Memory B cell (primary cell): Measurements from ENCODE around the gene PDK1.

Source experiments
- ATAC-seq: fragments of 150-1000 bp; cut with Tn5 transposase; 2 replicates; pipeline ENCODE4 v1.10.0; 2021; ENCODE audit warnings: low read depth, mild to moderate bottlenecking, moderate library complexity
- DNase-seq, 2 donors: peaks; one replicate each; pipeline ENCODE4 v3.0.0; 2022; ENCODE audit warnings: low spot score in 2 of 2
- H3K27ac Mint-ChIP-seq: one replicate; pipeline ENCODE4 v1.8.0; 2022; ENCODE audit warnings: mild to moderate bottlenecking, moderate library complexity, mixed read lengths
- H3K27me3 Mint-ChIP-seq: one replicate; pipeline ENCODE4 v1.8.0; 2022; ENCODE audit warnings: mixed read lengths
- H3K36me3 Mint-ChIP-seq: one replicate; pipeline ENCODE4 v1.8.0; 2022; ENCODE audit warnings: mild to moderate bottlenecking, mixed read lengths
- H3K4me1 Mint-ChIP-seq: one replicate; pipeline ENCODE4 v1.8.0; 2022; ENCODE audit warnings: mixed read lengths
- H3K4me3 Mint-ChIP-seq: one replicate; pipeline ENCODE4 v1.8.0; 2022; ENCODE audit warnings: mild to moderate bottlenecking, moderate library complexity, mixed read lengths
- H3K9me3 Mint-ChIP-seq: one replicate; pipeline ENCODE4 v1.8.0; 2022; ENCODE audit warnings: mixed read lengths

PDK1 gene

DNA sequence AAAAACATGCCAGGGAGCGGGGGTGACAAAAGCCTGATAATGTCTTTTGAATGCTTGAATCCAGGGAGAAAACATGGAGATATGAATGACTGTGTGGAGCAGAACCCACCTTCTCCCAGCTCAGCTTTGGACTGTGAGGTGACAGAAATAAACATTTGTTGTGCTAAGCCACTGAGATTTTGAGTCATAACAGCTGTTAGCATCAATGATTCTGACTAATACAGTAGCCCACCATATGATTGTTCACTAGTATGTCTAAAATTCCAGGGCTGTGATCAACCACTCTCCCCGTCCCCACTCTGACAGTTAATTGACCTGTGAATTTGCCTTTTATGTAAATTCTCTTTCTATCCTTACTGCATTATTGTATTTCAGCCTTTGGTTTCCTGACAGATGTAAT lies 69.1 kb downstream of the PDK1 start:
- H3K27ac Mint-ChIP-seq: no peak overlapping the region
- no peaks in the 10 kb centered on the region for H3K4me1 Mint-ChIP-seq
- DNase-seq (no peak), ATAC-seq (no peak)
- H3K27me3 Mint-ChIP-seq: no peaks in the 10 kb centered on the region
- H3K9me3 Mint-ChIP-seq: no peaks in the 10 kb centered on the region
- no peak overlapping the region for H3K4me3 Mint-ChIP-seq
- H3K36me3 Mint-ChIP-seq: peaks cover 20% of the 10 kb centered on the region

DNA sequence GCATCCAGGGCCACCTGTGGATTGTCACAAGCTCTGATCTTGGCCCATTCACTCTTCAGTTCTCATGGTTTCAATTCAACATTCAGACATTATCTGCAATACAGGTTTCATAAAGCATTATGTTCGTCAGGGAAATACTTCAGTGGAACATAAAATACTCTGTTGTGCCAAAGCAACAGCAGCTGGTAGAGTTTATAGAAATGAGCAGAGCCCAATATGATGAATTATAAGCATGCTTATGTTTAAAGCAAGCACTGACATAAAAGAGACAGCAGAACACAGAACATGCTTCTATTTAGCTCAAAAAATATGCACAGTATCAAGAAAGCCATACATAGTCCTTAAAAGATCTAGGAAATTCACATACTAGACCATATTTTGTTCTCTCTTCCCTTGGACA lies 71.3 kb downstream of the PDK1 start:
- Mint-ChIP-seq H3K9me3 (no peaks in the 10 kb centered on the region), H3K4me1 (no peaks in the 10 kb centered on the region), H3K27me3 (no peaks in the 10 kb centered on the region), H3K36me3 (peaks cover 25% of the 10 kb centered on the region), H3K27ac (no peak overlapping the region), H3K4me3 (no peak overlapping the region)
- DNase-seq (no peak), ATAC-seq (no peak)

DNA sequence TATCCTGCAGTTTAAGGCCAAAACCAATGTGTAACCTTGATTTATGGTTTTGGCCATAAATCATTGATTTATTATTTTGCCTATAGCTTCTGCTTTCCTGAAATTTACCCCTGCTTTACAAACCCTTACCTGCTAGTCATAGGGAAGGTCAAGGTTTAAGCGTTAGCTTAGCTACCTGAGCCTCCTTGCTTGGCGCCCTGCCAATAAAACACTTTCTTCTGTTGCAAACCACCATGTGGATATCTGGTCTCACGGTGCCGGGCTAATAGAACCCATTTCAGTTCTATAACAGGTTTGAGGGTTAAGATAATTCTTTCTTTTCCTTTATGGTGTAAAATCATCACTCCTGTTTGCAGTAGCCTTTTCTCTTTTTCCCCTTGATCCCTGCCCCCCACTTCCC lies 72.2 kb downstream of the PDK1 start:
- DNase-seq: no peak
- no peak overlapping the region for H3K4me3 Mint-ChIP-seq
- ATAC-seq: no peak
- no peaks in the 10 kb centered on the region for H3K4me1 Mint-ChIP-seq
- no peak overlapping the region for H3K27ac Mint-ChIP-seq
- no peaks in the 10 kb centered on the region for H3K27me3 Mint-ChIP-seq
- H3K36me3 Mint-ChIP-seq: peaks cover 25% of the 10 kb centered on the region
- no peaks in the 10 kb centered on the region for H3K9me3 Mint-ChIP-seq

DNA sequence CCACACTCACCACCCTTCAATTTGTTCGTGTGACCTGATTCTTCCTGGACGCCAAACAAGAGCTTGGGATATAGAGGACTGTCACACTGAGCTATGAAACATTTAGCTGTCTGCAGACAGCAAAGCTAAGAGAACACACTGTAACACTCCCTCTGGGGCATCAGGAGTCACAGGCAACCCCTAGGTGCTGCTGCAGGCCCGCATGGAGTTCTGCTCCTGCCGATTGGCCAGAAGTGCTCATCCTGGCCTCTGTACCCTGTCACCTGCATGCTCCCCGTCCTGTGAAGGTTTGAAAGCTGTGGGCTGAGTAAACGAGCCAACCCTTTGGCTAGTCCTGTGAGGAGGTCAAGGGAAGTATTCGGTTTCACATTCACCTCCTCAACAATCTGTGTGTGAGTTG lies 73.7 kb downstream of the PDK1 start:
- DNase-seq: no peak
- Mint-ChIP-seq H3K4me3 (no peak overlapping the region), H3K4me1 (no peaks in the 10 kb centered on the region), H3K27me3 (no peaks in the 10 kb centered on the region), H3K36me3 (peaks cover 25% of the 10 kb centered on the region), H3K27ac (no peak overlapping the region), H3K9me3 (no peaks in the 10 kb centered on the region)
- no peak for ATAC-seq

DNA sequence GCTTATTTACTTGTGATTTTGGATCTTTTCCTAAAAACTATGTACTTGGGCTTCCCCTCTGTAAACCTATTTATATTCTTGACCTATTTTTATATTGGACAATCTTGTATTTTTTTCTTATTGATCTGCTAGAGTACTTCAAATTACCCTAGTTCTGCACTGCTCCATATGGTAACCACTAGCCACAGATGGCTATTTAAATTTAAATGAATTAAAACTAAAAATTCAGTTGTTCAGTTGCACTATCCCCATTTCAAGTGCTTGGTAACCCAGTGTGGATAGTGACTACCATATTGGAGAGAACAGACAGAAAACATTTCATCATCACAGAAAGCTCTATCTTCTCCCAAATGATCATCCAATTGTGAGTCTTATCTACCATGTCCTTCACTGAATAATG lies 74.3 kb downstream of the PDK1 start:
- no peak overlapping the region for H3K4me3 Mint-ChIP-seq
- no peak for DNase-seq
- no peak for ATAC-seq
- H3K36me3 Mint-ChIP-seq: peaks cover 25% of the 10 kb centered on the region
- no peak overlapping the region for H3K27ac Mint-ChIP-seq
- H3K4me1 Mint-ChIP-seq: no peaks in the 10 kb centered on the region
- H3K9me3 Mint-ChIP-seq: no peaks in the 10 kb centered on the region
- H3K27me3 Mint-ChIP-seq: no peaks in the 10 kb centered on the region

DNA sequence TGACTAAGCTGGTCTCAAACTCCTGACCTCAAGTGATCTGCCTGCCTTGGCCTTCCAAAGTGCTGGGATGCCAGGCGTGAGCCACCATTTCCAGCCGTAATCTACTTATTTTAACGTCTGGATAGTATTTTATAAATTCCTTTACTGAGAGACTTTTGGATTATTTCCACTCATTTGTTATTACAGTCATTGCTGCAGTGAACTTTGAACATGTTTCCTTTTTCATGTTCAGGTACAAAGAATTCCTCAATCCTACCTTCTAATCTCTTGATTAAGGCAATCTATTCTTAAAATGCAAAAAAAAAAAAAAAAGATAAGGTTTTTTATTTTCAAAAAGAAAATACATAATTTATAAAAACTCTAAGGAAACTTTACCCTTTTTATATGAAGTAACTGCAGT lies 78.6 kb downstream of the PDK1 start:
- H3K4me1 Mint-ChIP-seq: no peaks in the 10 kb centered on the region
- no peak overlapping the region for H3K4me3 Mint-ChIP-seq
- no peak overlapping the region for H3K27ac Mint-ChIP-seq
- H3K27me3 Mint-ChIP-seq: peaks cover 1% of the 10 kb centered on the region
- peaks cover 8% of the 10 kb centered on the region for H3K36me3 Mint-ChIP-seq
- H3K9me3 Mint-ChIP-seq: no peaks in the 10 kb centered on the region
- DNase-seq (no peak), ATAC-seq (no peak)

DNA sequence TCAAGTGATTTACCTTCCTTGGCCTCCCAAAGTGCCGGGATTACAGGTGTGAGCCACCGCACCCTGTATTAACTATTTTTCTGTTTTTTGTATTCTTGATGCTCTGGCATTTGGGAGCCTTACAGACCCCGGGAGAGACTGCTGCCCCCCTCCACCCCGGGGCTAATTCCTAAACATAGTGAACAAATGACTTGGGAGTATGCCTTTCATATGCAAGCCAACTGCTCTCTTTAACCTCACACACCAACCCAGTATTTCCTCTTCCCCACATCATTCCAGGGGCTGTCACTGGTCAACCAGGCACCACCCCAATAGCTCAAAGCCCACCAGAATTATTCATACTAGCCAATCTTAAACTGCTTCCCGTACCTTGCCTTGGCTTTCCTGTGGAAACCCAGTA lies 79.7 kb downstream of the PDK1 start:
- Mint-ChIP-seq H3K4me1 (no peaks in the 10 kb centered on the region), H3K27ac (no peak overlapping the region), H3K27me3 (peaks cover 1% of the 10 kb centered on the region), H3K4me3 (no peak overlapping the region), H3K36me3 (peaks cover 3% of the 10 kb centered on the region), H3K9me3 (no peaks in the 10 kb centered on the region)
- DNase-seq (no peak), ATAC-seq (no peak)

DNA sequence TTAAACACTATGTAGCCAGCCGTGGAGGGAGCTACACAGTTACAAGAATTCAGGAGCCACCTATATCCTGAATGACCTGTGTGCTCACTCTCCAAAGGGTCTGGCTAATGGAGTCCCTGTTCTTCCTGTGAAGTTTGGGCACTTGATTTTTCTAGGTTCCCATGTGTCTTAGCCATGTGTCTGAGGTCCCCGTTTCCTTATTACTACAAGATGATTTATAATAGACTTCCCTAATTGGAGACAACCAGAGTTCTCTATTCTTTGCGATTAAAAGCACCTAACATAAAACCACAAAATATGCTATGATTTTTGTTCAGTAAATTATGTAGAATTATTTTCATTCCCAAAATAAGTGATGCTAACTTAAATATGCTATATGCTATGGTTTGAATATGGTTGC lies 83.4 kb downstream of the PDK1 start:
- Mint-ChIP-seq H3K36me3 (peaks cover 2% of the 10 kb centered on the region), H3K4me1 (peaks cover 3% of the 10 kb centered on the region), H3K27me3 (peaks cover 8% of the 10 kb centered on the region), H3K4me3 (no peak overlapping the region), H3K27ac (no peak overlapping the region), H3K9me3 (peaks cover 2% of the 10 kb centered on the region)
- DNase-seq: no peak
- no peak for ATAC-seq

DNA sequence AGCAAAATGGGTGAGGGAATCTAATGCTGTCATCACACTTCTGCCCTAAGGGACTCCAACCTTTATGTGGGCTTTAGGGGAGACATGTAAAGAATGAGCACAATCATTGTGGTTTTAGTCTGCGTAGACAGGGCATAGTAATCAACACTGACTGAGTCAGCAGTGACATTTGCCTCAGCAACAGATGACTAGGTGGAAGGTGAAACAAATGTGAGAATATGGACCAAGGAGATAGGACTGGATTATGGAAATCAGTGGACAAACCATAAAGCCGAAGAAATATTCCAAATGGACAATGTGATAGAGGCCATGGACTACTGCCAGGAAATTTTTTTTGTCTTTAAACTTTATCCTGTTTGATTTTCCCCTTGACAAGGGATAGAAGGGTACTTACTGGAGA lies 83.9 kb downstream of the PDK1 start:
- Mint-ChIP-seq H3K4me1 (peaks cover 3% of the 10 kb centered on the region), H3K36me3 (peaks cover 2% of the 10 kb centered on the region), H3K9me3 (peaks cover 2% of the 10 kb centered on the region), H3K27me3 (peaks cover 8% of the 10 kb centered on the region), H3K4me3 (no peak overlapping the region), H3K27ac (no peak overlapping the region)
- no peak for ATAC-seq
- no peak for DNase-seq

DNA sequence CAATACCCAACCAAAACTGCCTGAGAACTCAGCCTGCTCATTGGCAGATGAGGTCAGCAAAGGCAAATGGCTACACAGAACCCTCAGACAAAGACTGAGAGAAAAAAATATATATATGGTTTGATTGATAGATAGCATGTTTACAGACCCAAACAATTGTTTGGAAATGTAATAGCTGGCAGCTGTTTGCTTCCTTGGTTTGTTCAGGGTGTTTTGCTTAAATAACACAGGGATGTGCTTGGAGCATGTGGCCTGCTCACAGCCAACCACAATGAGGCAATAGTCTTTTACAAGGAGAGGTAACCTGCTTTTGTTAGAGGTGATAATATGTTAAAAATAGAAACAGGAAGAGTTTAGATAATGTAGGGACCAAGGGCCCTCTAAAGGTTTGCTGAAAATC lies 84.5 kb downstream of the PDK1 start:
- ATAC-seq (no peak), DNase-seq (no peak)
- H3K27ac Mint-ChIP-seq: no peak overlapping the region
- peaks cover 8% of the 10 kb centered on the region for H3K27me3 Mint-ChIP-seq
- no peak overlapping the region for H3K4me3 Mint-ChIP-seq
- peaks cover 3% of the 10 kb centered on the region for H3K4me1 Mint-ChIP-seq
- peaks cover 2% of the 10 kb centered on the region for H3K36me3 Mint-ChIP-seq
- H3K9me3 Mint-ChIP-seq: peaks cover 2% of the 10 kb centered on the region

DNA sequence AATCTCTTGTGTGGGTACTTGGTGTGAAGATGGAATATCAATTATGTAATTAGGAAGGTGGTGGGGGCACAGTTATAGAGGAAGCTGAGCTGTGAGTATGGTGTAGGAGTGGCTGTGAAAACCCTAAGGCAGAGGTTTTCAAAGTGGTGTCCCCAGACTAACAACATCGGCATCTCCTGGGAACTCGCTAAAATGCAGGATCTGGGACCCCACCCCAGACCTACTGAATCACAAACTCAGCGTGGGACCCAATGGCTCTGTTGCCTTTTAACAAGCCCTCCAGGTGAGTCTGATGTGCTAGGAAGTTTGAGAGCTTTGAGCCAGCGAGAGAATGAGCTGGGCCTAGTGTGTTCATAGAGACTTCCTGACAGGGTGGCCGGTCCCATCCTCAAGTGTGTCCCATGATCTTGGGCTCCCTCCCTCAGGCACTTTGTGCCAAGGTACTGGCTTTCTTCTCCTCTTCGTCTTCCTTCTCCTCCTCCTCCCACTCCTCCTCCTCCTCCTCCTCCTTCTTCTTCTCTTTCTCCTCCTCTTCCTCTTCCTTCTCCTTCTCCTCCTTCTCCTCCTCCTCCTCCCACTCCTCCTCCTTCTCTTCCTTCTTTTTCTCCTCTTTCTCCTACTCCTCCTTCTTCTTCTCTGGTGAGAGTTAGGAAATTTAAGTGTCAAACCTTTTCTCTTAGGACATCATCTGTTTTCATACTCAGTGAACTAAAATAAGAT lies 86.6 kb downstream of the PDK1 start:
- peaks cover 2% of the 10 kb centered on the region for H3K36me3 Mint-ChIP-seq
- H3K27me3 Mint-ChIP-seq: peaks cover 7% of the 10 kb centered on the region
- H3K9me3 Mint-ChIP-seq: peaks cover 2% of the 10 kb centered on the region
- DNase-seq (no peak), ATAC-seq (no peak)
- no peak overlapping the region for H3K27ac Mint-ChIP-seq
- H3K4me1 Mint-ChIP-seq: peaks cover 3% of the 10 kb centered on the region
- no peak overlapping the region for H3K4me3 Mint-ChIP-seq

DNA sequence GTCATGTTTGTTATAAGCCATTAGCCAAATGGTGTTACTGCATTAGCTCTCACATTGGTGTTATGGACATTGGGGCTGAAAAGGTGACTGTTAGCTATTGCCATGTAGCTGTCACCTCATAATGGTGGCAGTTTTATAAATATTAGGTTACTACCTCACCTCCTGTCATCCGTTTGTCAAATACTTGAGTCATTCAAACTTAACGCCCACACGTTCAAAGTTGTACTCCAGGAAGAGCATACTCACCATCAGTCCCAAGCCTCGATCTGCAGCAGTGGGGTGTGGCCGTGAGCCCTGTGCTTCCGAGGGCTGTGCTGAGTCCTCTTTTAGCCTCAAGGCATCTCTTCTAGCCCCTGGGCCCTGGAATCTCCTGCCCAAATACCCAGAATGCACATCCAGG lies 87.3 kb downstream of the PDK1 start:
- H3K4me3 Mint-ChIP-seq: no peak overlapping the region
- no peak overlapping the region for H3K27ac Mint-ChIP-seq
- DNase-seq (no peak), ATAC-seq (no peak)
- peaks cover 3% of the 10 kb centered on the region for H3K9me3 Mint-ChIP-seq
- peaks cover 2% of the 10 kb centered on the region for H3K36me3 Mint-ChIP-seq
- H3K27me3 Mint-ChIP-seq: peaks cover 7% of the 10 kb centered on the region
- peaks cover 3% of the 10 kb centered on the region for H3K4me1 Mint-ChIP-seq

DNA sequence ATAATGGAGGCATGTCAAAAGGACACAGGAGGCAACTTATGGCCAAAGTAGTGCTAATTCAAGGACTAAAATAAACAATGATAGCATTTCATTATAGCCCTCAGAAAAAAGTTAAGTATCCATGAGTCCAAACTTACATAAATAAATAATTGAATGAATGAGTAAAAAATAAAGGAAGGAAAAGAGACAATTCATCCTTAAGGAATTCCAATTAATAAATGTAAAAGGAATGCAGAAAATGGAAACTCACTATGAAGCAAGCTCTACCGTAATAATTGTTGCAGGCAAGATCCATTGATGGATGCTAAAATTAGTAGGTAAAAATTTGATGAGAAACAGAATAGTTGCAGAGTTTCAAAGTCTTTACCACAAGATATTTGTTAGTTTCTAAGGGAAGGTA lies 91.5 kb downstream of the PDK1 start:
- H3K9me3 Mint-ChIP-seq: peaks cover 9% of the 10 kb centered on the region
- peaks cover 11% of the 10 kb centered on the region for H3K27me3 Mint-ChIP-seq
- no peak for DNase-seq
- H3K27ac Mint-ChIP-seq: no peak overlapping the region
- no peaks in the 10 kb centered on the region for H3K4me1 Mint-ChIP-seq
- no peak for ATAC-seq
- H3K36me3 Mint-ChIP-seq: peaks cover 4% of the 10 kb centered on the region
- H3K4me3 Mint-ChIP-seq: no peak overlapping the region

DNA sequence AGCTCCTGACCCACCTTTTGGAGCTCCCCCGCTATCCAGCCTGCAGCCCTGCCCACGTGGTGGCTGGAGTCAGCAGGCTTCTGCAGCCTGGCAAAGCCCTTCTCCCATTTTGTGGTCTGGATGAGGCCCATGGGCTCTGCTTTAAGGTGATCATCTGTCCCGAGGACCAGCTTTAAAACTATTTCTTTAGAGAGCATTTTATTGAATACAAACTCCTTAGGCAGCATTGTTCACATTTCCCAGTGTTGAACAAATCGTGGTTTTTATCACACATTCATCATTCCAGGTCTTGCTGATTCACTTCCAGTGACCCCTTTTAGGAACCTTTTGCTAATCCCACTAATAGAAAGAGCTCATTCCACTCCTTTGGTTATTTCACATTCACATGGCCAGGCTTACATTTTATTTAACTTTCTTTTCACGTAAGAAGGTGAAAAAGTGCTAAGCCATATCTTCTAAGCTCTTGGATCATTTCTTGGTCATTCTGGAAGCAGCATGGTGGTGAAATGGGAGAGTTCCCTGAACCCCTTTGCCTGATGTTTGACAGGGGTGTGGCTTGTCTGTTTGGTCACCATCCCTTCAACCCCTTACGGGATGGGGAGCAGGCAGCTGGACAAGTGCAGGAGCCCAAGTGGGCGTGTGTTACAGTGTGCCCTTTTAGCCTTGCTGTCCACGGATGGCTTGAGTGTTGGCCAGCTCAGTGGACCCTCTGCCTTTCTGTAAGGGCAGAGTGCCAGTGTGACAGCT lies 99.4 kb downstream of the PDK1 start:
- H3K9me3 Mint-ChIP-seq: peaks cover 11% of the 10 kb centered on the region
- no peak overlapping the region for H3K27ac Mint-ChIP-seq
- DNase-seq (no peak), ATAC-seq (no peak)
- H3K4me3 Mint-ChIP-seq: no peak overlapping the region
- no peaks in the 10 kb centered on the region for H3K4me1 Mint-ChIP-seq
- no peaks in the 10 kb centered on the region for H3K36me3 Mint-ChIP-seq
- no peaks in the 10 kb centered on the region for H3K27me3 Mint-ChIP-seq
